CD4-positive, alpha-beta T cell (primary cell): Measurements from ENCODE around the gene KPNB1. TPM values are rescaled to one million over a fixed set of nuclear protein-coding genes. Genes with fewer than 3 reads are reported as not detected.

Experiments used
- ATAC-seq: fragments of 200-7000 bp; cut with Tn5 transposase; one replicate; pipeline ENCODE4 v1.10.0; 2022; ENCODE audit warnings: mild to moderate bottlenecking; ENCODE audit not compliant: poor library complexity
- CTCF ChIA-PET: fragments of 350-600 bp; sonication (Branson Sonifier 250); formaldehyde crosslinking; loops from one replicate; lab custom pipeline; 2021; ENCODE audit warnings: antibody characterized with exemption, inconsistent platforms; lab: Charles Lee
- POLR2A ChIA-PET: fragments of 350-600 bp; sonication (Branson Sonifier 250); formaldehyde crosslinking; loops from one replicate; lab custom pipeline; 2021; ENCODE audit warnings: antibody characterized with exemption, inconsistent platforms; lab: Charles Lee
- DNase-seq, 14 experiments: peaks; one replicate each; pipeline ENCODE4 v3.0.0-alpha.2; 2013 to 2020; ENCODE audit warnings: mixed read lengths in 2 of 14
- H3K27ac ChIP-seq, 2 donors: one replicate each; pipeline versions ENCODE4 v1.5.1 to v1.7.0; 2013; ENCODE audit warnings: low read length in 2 of 2, low read depth in 1 of 2, mild to moderate bottlenecking in 1 of 2
- H3K27me3 ChIP-seq, 2 experiments: 1 replicate in 1 of 2; 2 replicates in 1 of 2; pipeline versions ENCODE4 v1.6.1 to v1.7.0; 2013; ENCODE audit warnings: low read length in 2 of 2, control low read depth in 1 of 2, mild to moderate bottlenecking in 1 of 2, moderate library complexity in 1 of 2; ENCODE audit not compliant: insufficient read depth in 2 of 2, control insufficient read depth in 1 of 2
- H3K36me3 ChIP-seq: one replicate; pipeline ENCODE4 v1.6.1; 2013; ENCODE audit warnings: low read length, control low read depth; ENCODE audit not compliant: insufficient read depth
- H3K4me1 ChIP-seq: one replicate; pipeline ENCODE4 v1.6.1; 2013; ENCODE audit warnings: low read length, control low read depth; ENCODE audit not compliant: insufficient read depth
- H3K4me3 ChIP-seq: one replicate; pipeline ENCODE4 v1.5.1; 2013; ENCODE audit warnings: mild to moderate bottlenecking, low read length, moderate library complexity
- H3K9me3 ChIP-seq, 2 experiments: 1 replicate in 1 of 2; 2 replicates in 1 of 2; pipeline versions ENCODE4 v1.6.1 to v1.7.0; 2013; ENCODE audit warnings: low read length in 2 of 2, mild to moderate bottlenecking in 2 of 2, control low read depth in 1 of 2, moderate library complexity in 1 of 2; ENCODE audit not compliant: control insufficient read depth in 1 of 2, insufficient read depth in 1 of 2
- H3K27ac Mint-ChIP-seq: one replicate; pipeline ENCODE4 v1.8.0; 2020; ENCODE audit warnings: mixed read lengths
- H3K27me3 Mint-ChIP-seq: one replicate; pipeline ENCODE4 v1.8.0; 2021; ENCODE audit warnings: mixed read lengths
- H3K36me3 Mint-ChIP-seq: one replicate; pipeline ENCODE4 v1.8.0; 2021; ENCODE audit warnings: low read depth, mixed read lengths
- H3K4me1 Mint-ChIP-seq: one replicate; pipeline ENCODE4 v1.8.0; 2021; ENCODE audit warnings: low read depth, mixed read lengths
- H3K4me3 Mint-ChIP-seq: one replicate; pipeline ENCODE4 v1.8.0; 2020; ENCODE audit warnings: mild to moderate bottlenecking, mixed read lengths
- H3K9me3 Mint-ChIP-seq: one replicate; pipeline ENCODE4 v1.8.0; 2020; ENCODE audit warnings: mixed read lengths
- intact Hi-C, 2 experiments: fragments of 100-400 bp; cut with DNase I in 1 of 2; cut with micrococcal nuclease in 1 of 2; formaldehyde crosslinking; loops; one replicate each; pipeline versions ENCODE4 v1.15.1 to v1.9.0; 2023 to 2025; cut with DNase I, micrococcal nuclease
- total RNA-seq, 174 experiments: library from RNA in 2 of 174; stranded (reverse) in 2 of 174; gene quantifications; one replicate each; pipeline ENCODE4 v1.2.3 and lab custom pipeline; 2021 to 2026
- TF ChIP-seq, protein P1 (sequence below): fragments of 200-600 bp; IDR thresholded peaks from one replicate; pipeline ENCODE4 v1.8.0; 2022; ENCODE audit warnings: antibody characterized with exemption, mild to moderate bottlenecking

KPNB1 gene
- total RNA-seq, 2 experiments from 2014 or later: 145 to 151 TPM

GRCh38 chr17:47731396-47731795 lies 81.7 kb downstream of the KPNB1 start:
- intact Hi-C loops: no loop called here
- H3K4me3 Mint-ChIP-seq: no peak overlapping the region

GRCh38 chr17:47732399-47733046 lies 82.8 kb downstream of the KPNB1 start:
- Histone ChIP-seq H3K4me1 (peaks cover 63% of the 10 kb centered on the region), H3K36me3 (no peaks in the 10 kb centered on the region), H3K4me3 (peak overlapping the region; percentile 90), H3K9me3 (no peaks in the 10 kb centered on the region), H3K27ac (peak overlapping the region in 1 of 2 donors; percentile 43), H3K27me3 (peaks cover 0 to 2% of the 10 kb centered on the region in 2 experiments)
- H3K27me3 Mint-ChIP-seq: peaks cover 11% of the 10 kb centered on the region
- ATAC-seq: no peak
- TF ChIP-seq, protein P1, sequence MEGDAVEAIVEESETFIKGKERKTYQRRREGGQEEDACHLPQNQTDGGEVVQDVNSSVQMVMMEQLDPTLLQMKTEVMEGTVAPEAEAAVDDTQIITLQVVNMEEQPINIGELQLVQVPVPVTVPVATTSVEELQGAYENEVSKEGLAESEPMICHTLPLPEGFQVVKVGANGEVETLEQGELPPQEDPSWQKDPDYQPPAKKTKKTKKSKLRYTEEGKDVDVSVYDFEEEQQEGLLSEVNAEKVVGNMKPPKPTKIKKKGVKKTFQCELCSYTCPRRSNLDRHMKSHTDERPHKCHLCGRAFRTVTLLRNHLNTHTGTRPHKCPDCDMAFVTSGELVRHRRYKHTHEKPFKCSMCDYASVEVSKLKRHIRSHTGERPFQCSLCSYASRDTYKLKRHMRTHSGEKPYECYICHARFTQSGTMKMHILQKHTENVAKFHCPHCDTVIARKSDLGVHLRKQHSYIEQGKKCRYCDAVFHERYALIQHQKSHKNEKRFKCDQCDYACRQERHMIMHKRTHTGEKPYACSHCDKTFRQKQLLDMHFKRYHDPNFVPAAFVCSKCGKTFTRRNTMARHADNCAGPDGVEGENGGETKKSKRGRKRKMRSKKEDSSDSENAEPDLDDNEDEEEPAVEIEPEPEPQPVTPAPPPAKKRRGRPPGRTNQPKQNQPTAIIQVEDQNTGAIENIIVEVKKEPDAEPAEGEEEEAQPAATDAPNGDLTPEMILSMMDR: no peak
- ChIA-PET POLR2A (interaction anchor here (0.7 to 1.6 kb wide), 10 partner anchors 9 to 163 kb away, joined by 3 to 11 read pairs (median 4); partner anchors contain the start of genes KPNB1, LRRC46, MRPL10 and SP2), CTCF (interaction anchor here (0.8 to 2.6 kb wide), 18 partner anchors 10 to 157 kb away, joined by 3 to 19 read pairs (median 4); partner anchors contain the start of gene KPNB1)
- intact Hi-C loops: no loop called here
- peaks cover 28% of the 10 kb centered on the region for H3K4me1 Mint-ChIP-seq
- H3K9me3 Mint-ChIP-seq: no peaks in the 10 kb centered on the region
- peak overlapping the region; percentile 84 for H3K4me3 Mint-ChIP-seq
- H3K27ac Mint-ChIP-seq: no peak overlapping the region
- DNase-seq: no peak
- no peaks in the 10 kb centered on the region for H3K36me3 Mint-ChIP-seq

More at GRCh38 chr17:47731396-47731795, 81.7 kb downstream of the KPNB1 start:
- CTCF ChIA-PET: interaction anchor here (2.6 kb wide), 1 partner anchor 11 kb away, joined by 19 read pairs; no protein-coding TSS in a partner anchor
- peaks cover 14% of the 10 kb centered on the region for H3K27me3 Mint-ChIP-seq
- H3K27me3 ChIP-seq: peaks cover 0 to 2% of the 10 kb centered on the region in 2 experiments
- H3K4me1 Mint-ChIP-seq: peaks cover 22% of the 10 kb centered on the region
- H3K4me3 ChIP-seq: no peak overlapping the region
- POLR2A ChIA-PET: no interaction called here
- TF ChIP-seq, protein P1: no peak
- DNase-seq: peak in 1 of 14 experiments; percentile 20
- H3K27ac Mint-ChIP-seq: no peak overlapping the region
- H3K36me3 Mint-ChIP-seq: no peaks in the 10 kb centered on the region
- no peak overlapping the region for H3K27ac ChIP-seq
- H3K36me3 ChIP-seq: no peaks in the 10 kb centered on the region
- ATAC-seq: no peak
- no peaks in the 10 kb centered on the region for H3K9me3 ChIP-seq
- no peaks in the 10 kb centered on the region for H3K9me3 Mint-ChIP-seq
- peaks cover 63% of the 10 kb centered on the region for H3K4me1 ChIP-seq

DNA sequence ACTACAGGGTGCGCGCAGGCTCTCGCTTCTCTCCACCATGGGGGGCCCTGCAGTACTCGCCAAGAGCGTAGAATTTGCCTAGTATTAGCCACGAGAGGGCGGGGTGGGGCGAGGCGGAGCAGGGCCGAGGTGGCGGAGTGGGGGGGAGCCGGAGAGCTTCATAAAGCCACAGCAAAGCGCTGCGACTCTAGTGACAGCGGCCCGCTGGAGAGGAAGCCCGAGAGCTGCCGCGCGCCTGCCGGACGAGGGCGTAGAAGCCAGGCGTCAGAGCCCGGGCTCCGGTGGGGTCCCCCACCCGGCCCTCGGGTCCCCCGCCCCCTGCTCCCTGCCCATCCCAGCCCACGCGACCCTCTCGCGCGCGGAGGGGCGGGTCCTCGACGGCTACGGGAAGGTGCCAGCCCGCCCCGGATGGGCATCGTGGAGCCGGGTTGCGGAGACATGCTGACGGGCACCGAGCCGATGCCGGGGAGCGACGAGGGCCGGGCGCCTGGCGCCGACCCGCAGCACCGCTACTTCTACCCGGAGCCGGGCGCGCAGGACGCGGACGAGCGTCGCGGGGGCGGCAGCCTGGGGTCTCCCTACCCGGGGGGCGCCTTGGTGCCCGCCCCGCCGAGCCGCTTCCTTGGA lies 83.4 kb downstream of the KPNB1 start, which contains the start of gene TBX21:
Gene TBX21 (plus strand): TSS at position 190 of the 627 bp plus-strand sequence. CDS start 219 bp downstream, at position 409.
- H3K4me3 Mint-ChIP-seq: peak within 1 kb of the TSS; percentile 95
- DNase-seq (peak; percentile 79 to 95 (median 87)), ATAC-seq (peak; percentile 91)
- peak within 1 kb of the TSS in 1 of 2 donors; percentile 64 for H3K27ac ChIP-seq
- no peaks in the 10 kb centered on the region for H3K36me3 Mint-ChIP-seq
- H3K27me3 ChIP-seq: peaks cover 0 to 2% of the 10 kb centered on the region in 2 experiments
- peaks cover 67% of the 10 kb centered on the region for H3K4me1 ChIP-seq
- H3K27me3 Mint-ChIP-seq: peaks cover 11% of the 10 kb centered on the region
- TF ChIP-seq, protein P1: peak; percentile 64
- no peaks in the 10 kb centered on the region for H3K36me3 ChIP-seq
- ChIA-PET CTCF (interaction anchor here (0.6 to 2.6 kb wide), 19 partner anchors 9 to 157 kb away, joined by 3 to 19 read pairs (median 4); partner anchors contain the start of gene KPNB1), POLR2A (interaction anchor here (0.7 to 1.6 kb wide), 10 partner anchors 8 to 162 kb away, joined by 3 to 11 read pairs (median 4); partner anchors contain the start of genes KPNB1, LRRC46, MRPL10 and SP2)
- no peaks in the 10 kb centered on the region for H3K9me3 Mint-ChIP-seq
- intact Hi-C loops: no loop called here
- peak within 1 kb of the TSS; percentile 85 for H3K27ac Mint-ChIP-seq
- H3K9me3 ChIP-seq: no peaks in the 10 kb centered on the region
- peak within 1 kb of the TSS; percentile 90 for H3K4me3 ChIP-seq
- H3K4me1 Mint-ChIP-seq: peaks cover 28% of the 10 kb centered on the region
